Vagina (tissue), 2 donors: Measurements from ENCODE around the gene VSX2.

ENCODE experiments used
- POLR2A ChIP-seq, 2 donors: fragments of 450-650 bp; IDR thresholded peaks; one replicate each; pipeline ENCODE4 v1.6.1; 2017; ENCODE audit warnings: antibody characterized with exemption in 2 of 2, mild to moderate bottlenecking in 2 of 2, moderate library complexity in 2 of 2
- TF ChIP-seq, protein P1 (sequence below), 3 experiments: fragments of 450-650 bp in 2 of 3; fragments of 200-600 bp in 1 of 3; sonication (generic) in 1 of 3; IDR thresholded peaks; one replicate each; pipeline ENCODE4 v1.5.1; 2017 to 2019; ENCODE audit warnings: antibody characterized with exemption in 3 of 3, mild to moderate bottlenecking in 2 of 3, moderate library complexity in 2 of 3

DNA sequence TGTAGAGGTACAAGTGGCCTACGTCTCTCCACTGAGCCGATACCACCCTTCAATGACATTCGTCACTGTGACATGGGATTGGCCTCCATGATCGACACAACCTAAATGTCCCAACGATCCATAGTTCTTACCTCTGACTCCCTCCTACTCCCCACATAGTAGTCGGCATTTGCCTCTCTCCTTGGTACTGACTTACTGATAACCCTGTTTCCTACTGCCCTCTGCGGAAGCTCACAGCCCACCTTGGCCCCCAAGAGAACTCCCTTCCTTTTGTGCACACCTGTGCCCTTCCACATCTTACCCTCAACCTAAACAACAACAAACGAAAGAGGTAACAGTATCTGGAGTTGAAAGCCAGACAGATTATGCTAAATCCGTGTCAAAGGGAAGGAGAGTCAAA is 23.9 kb downstream of the VSX2 start:
- TF ChIP-seq, protein P1, sequence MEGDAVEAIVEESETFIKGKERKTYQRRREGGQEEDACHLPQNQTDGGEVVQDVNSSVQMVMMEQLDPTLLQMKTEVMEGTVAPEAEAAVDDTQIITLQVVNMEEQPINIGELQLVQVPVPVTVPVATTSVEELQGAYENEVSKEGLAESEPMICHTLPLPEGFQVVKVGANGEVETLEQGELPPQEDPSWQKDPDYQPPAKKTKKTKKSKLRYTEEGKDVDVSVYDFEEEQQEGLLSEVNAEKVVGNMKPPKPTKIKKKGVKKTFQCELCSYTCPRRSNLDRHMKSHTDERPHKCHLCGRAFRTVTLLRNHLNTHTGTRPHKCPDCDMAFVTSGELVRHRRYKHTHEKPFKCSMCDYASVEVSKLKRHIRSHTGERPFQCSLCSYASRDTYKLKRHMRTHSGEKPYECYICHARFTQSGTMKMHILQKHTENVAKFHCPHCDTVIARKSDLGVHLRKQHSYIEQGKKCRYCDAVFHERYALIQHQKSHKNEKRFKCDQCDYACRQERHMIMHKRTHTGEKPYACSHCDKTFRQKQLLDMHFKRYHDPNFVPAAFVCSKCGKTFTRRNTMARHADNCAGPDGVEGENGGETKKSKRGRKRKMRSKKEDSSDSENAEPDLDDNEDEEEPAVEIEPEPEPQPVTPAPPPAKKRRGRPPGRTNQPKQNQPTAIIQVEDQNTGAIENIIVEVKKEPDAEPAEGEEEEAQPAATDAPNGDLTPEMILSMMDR (IDR thresholded peaks at IDR 0.05), result no peak
- no peak for TF ChIP-seq POLR2A (IDR thresholded peaks at IDR 0.05)
